CD4-positive, CD25-positive, alpha-beta regulatory T cell (primary cell): Measurements from ENCODE around the gene ZNF121. TPM values are rescaled to one million over a fixed set of nuclear protein-coding genes. Genes with fewer than 3 reads are reported as not detected.

Experiments used
- ATAC-seq, 2 donors: fragments of 150-1000 bp; cut with Tn5 transposase; one replicate each; pipeline ENCODE4 v1.10.0; 2021; ENCODE audit warnings: low read depth in 2 of 2, moderate number of reproducible peaks in 2 of 2, moderate library complexity in 1 of 2
- DNase-seq, 3 donors: peaks; one replicate each; pipeline versions ENCODE4 v3.0.0 to v3.0.0-alpha.2; 2012 to 2022; ENCODE audit warnings: mixed read lengths in 1 of 3
- H3K27ac ChIP-seq: one replicate; pipeline ENCODE4 v1.7.0; 2013; ENCODE audit warnings: mild to moderate bottlenecking, low read length; ENCODE audit not compliant: insufficient read depth, poor library complexity, severe bottlenecking
- H3K27me3 ChIP-seq: one replicate; pipeline ENCODE4 v1.7.0; 2013; ENCODE audit warnings: low read length; ENCODE audit not compliant: control insufficient read depth, insufficient read depth
- H3K36me3 ChIP-seq: one replicate; pipeline ENCODE4 v1.7.0; 2013; ENCODE audit warnings: mild to moderate bottlenecking, low read length, moderate library complexity; ENCODE audit not compliant: control insufficient read depth, insufficient read depth
- H3K4me1 ChIP-seq: 2 replicates; pipeline ENCODE4 v1.7.0; 2013; ENCODE audit warnings: mild to moderate bottlenecking, low read length; ENCODE audit not compliant: insufficient read depth, control insufficient read depth, poor library complexity, severe bottlenecking
- H3K4me3 ChIP-seq: one replicate; pipeline ENCODE4 v1.7.0; 2013; ENCODE audit warnings: low read depth, mild to moderate bottlenecking, low read length, moderate library complexity
- H3K9me3 ChIP-seq, 2 experiments: 1 replicate in 1 of 2; 2 replicates in 1 of 2; pipeline ENCODE4 v1.7.0; 2013; ENCODE audit warnings: low read length in 2 of 2, mild to moderate bottlenecking in 1 of 2, moderate library complexity in 1 of 2; ENCODE audit not compliant: control insufficient read depth in 2 of 2
- H3K27ac Mint-ChIP-seq, 3 donors: one replicate each; pipeline ENCODE4 v1.8.0; 2020 to 2022; ENCODE audit warnings: mild to moderate bottlenecking in 3 of 3, mixed read lengths in 3 of 3, moderate library complexity in 2 of 3
- H3K27me3 Mint-ChIP-seq: one replicate; pipeline ENCODE4 v1.8.0; 2022; ENCODE audit warnings: mild to moderate bottlenecking, mixed read lengths
- H3K36me3 Mint-ChIP-seq: one replicate; pipeline ENCODE4 v1.8.0; 2020; ENCODE audit warnings: mixed read lengths
- H3K4me1 Mint-ChIP-seq, 4 donors: one replicate each; pipeline ENCODE4 v1.8.0; 2020 to 2022; ENCODE audit warnings: mixed read lengths in 4 of 4, mild to moderate bottlenecking in 1 of 4
- H3K4me3 Mint-ChIP-seq, 4 donors: one replicate each; pipeline ENCODE4 v1.8.0; 2020 to 2022; ENCODE audit warnings: mild to moderate bottlenecking in 4 of 4, mixed read lengths in 4 of 4, moderate library complexity in 3 of 4
- H3K9me3 Mint-ChIP-seq, 7 donors: one replicate each; pipeline ENCODE4 v1.8.0; 2020 to 2022; ENCODE audit warnings: mixed read lengths in 7 of 7, mild to moderate bottlenecking in 3 of 7, moderate library complexity in 2 of 7
- polyA plus RNA-seq, 4 donors: library from polyadenylated mRNA; unstranded; fragments of 300-500 nt; fragmentation: Illumina TruSeq; gene quantifications; one replicate each; pipeline ENCODE4 v1.2.3, GENCODE V29; 2021
- total RNA-seq: library from RNA; stranded (reverse); gene quantifications from one replicate; pipeline ENCODE4 v1.2.3, GENCODE V29; 2022

ZNF121 gene
- total RNA-seq (23.8 TPM), polyA plus RNA-seq (1 to 10 TPM; 1.6 to 5.4 (median 4.4) TPM)

DNA sequence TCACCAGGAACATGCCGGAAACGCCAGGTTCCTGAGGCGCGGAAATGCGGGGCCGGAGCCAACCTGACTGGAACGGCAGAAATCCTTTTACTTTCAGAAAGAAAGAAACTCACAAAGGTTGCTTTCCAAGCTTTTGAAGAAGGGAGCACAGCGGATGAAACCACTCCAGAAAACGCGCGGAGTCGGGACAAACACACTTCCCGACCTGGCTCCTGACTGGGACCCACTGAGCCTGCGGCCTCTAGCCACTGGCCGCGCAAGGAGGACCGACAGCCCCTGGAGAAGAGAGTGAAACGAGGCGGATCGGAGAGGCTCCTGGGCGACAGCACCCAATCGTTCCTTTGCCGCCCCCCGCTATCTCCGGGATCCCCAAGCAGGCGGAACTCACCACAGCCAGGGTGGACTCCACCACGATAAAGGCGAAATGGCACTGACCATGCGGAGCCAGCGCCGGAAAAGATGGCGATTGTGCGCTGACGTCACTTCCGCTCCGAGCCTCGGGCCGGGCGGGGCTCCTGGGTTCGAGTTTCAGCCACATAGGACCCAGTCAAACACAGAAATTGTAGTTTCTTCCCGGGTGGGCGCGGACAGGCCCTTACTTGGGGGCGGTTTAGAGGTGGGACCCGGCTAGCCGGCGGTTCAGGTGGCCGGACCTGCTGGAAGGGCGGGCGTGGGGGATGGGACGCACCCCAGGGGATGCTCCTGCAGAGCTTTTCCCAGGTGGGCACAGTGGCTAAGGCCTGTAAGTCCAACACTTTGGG lies at the start of gene ZNF121:
Gene ZNF121, minus strand, starts transcription at position 432 of the 761 bp plus-strand sequence. CDS start 16,407 bp downstream, outside the sequence.
- Mint-ChIP-seq H3K27ac (peak within 1 kb of the TSS; percentile 96 to 98 (median 97)), H3K36me3 (peaks cover 18% of the 10 kb centered on the region), H3K4me1 (peaks cover 10 to 50% (median 28%) of the 10 kb centered on the region in 4 donors), H3K27me3 (peaks cover 11% of the 10 kb centered on the region), H3K4me3 (peak within 1 kb of the TSS; percentile 96 to 100 (median 98)), H3K9me3 (peaks cover 0 to 15% (median 7%) of the 10 kb centered on the region in 7 donors)
- peak; percentile 61 to 85 (median 74) for DNase-seq
- ATAC-seq: peak; percentile 76
- Histone ChIP-seq H3K27me3 (peaks cover under 1% of the 10 kb centered on the region), H3K27ac (peak within 1 kb of the TSS; percentile 87), H3K4me1 (peaks cover 15% of the 10 kb centered on the region), H3K4me3 (peak within 1 kb of the TSS; percentile 98), H3K36me3 (peaks cover 14% of the 10 kb centered on the region), H3K9me3 (peaks cover 18 to 20% of the 10 kb centered on the region in 2 experiments)

DNA sequence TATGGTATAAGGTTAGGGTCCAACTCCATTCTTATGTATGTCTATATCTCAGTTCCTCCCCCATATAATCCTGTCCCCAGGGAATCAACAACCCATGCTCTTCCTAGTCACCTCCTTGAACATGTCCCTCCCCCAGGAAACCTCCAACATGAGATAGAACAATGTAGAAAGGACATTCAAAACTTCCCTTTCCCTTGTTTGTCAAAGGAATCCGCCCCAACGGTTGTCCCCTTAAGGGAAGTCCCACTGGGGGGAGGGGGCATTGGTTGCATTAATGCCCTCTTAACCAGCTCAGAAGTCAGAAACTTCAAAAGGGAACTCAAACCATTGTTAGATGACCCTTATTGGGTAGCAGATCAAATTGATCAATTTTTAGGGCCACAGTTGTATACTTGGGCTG lies 43.6 kb upstream of the ZNF121 start:
- ATAC-seq (no peak), DNase-seq (no peak)
- Mint-ChIP-seq H3K4me3 (no peak overlapping the region), H3K27me3 (no peaks in the 10 kb centered on the region), H3K36me3 (peaks cover 25% of the 10 kb centered on the region), H3K9me3 (peaks cover 0 to 1% (median 0%) of the 10 kb centered on the region in 7 donors), H3K27ac (no peak overlapping the region), H3K4me1 (peaks cover 4 to 8% (median 6%) of the 10 kb centered on the region in 4 donors)
- H3K4me1 ChIP-seq: no peaks in the 10 kb centered on the region
- no peaks in the 10 kb centered on the region for H3K27me3 ChIP-seq
- H3K4me3 ChIP-seq: no peak overlapping the region
- H3K9me3 ChIP-seq: no peaks in the 10 kb centered on the region
- no peaks in the 10 kb centered on the region for H3K36me3 ChIP-seq
- no peak overlapping the region for H3K27ac ChIP-seq

DNA sequence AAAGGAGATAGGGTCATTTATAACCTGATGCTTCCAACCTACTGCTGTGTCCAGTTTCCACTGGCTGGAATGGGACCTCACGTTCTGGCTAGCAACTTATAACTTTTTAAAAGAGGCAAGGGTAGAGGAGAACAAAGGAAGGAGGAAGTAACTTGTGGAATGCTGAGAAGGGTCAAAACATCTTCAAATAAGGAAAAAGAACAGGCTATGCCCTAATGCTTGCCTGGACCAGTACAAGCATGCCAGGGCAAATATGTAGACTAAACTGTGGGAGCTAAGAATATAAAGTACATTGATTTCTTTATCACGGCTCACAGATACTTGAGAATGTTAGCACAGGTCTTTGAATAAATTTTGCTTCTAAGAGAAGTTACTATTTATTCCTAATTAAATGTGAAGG lies 38.2 kb upstream of the ZNF121 start:
- ATAC-seq: no peak

DNA sequence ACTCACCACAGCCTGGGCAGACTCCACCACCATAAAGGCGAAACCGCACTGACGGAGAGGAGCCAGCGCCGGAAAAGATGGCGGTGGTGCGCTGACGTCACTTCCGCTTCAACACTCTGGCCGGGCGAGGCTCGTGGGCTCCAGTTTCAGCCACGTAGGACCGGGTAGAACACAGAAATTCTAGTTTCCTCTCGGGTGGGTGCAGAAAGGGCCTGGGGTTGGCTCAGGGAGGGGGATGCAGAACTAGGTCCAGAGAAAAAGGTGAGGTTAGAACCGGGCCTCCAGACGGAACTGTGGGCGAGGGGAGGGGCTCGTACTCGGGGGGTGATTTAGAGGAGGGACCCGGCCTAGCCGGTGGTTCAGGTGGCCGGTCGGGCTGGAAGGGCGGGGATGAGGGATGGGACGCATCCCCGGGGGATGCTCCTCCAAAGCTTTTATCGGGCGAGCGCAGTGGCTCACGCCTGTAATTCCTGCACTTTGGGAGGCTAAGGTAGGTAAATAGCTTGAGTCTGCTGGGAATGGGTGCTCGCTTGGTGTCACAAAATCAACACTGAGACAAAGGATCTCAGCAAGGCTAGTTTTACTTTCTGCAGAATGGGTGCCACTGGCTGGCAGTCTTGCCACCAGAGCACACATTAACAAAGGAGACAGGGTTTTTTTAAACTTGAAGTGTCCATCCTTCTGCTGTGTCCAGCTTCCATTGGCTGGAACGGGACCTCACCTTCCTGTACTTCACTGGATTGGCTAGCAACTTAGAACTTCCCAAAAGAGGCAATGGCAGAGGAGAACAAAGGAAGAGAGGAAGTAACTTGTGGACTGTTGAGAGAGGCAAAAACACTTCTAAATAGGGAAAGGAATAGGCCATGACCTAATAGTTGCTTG lies 37.1 kb upstream of the ZNF121 start, which contains the start of gene ZNF561:
Gene ZNF561, minus strand, starts transcription at position 77 of the 882 bp plus-strand sequence. CDS start 1,776 bp downstream, outside the sequence.
- DNase-seq: peak; percentile 84 to 92 (median 91)

More for the DNA sequence above, 38.2 kb upstream of the ZNF121 start:
- Mint-ChIP-seq H3K4me1 (peaks cover 13 to 37% (median 20%) of the 10 kb centered on the region in 4 donors), H3K9me3 (peaks cover 0 to 5% (median 0%) of the 10 kb centered on the region in 7 donors), H3K4me3 (peak overlapping the region in 3 of 4 donors; percentile 41 to 96 (median 41)), H3K36me3 (peaks cover 13% of the 10 kb centered on the region), H3K27me3 (peaks cover 10% of the 10 kb centered on the region), H3K27ac (no peak overlapping the region)
- Histone ChIP-seq H3K4me3 (no peak overlapping the region), H3K4me1 (peaks cover 17% of the 10 kb centered on the region), H3K27ac (no peak overlapping the region), H3K27me3 (no peaks in the 10 kb centered on the region), H3K9me3 (peaks cover 0 to 4% of the 10 kb centered on the region in 2 experiments), H3K36me3 (peaks cover 15% of the 10 kb centered on the region)
- DNase-seq: no peak

DNA sequence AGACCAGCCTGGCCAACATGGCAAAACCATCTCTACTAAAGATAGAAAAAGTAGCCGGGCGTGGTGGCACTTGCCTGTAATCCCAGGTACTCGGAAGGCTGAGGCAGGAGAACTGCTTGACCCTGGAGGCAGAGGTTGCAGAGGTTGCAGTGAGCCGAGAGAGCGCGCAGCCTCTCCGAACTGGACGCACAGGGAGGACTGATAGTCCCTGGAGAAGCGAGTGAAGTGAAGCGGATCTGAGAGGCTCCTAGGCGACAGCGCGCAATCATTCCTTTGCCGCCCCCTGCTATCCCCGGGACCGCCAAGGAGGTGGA lies 36.5 kb upstream of the ZNF121 start:
- Mint-ChIP-seq H3K36me3 (peaks cover 22% of the 10 kb centered on the region), H3K4me1 (peaks cover 10 to 36% (median 17%) of the 10 kb centered on the region in 4 donors), H3K4me3 (peak overlapping the region; percentile 96 to 99 (median 98)), H3K27me3 (peaks cover 10% of the 10 kb centered on the region), H3K27ac (peak overlapping the region; percentile 100), H3K9me3 (peaks cover 0 to 5% (median 3%) of the 10 kb centered on the region in 7 donors)
- ATAC-seq (no peak), DNase-seq (no peak)
- Histone ChIP-seq H3K9me3 (peaks cover 0 to 4% of the 10 kb centered on the region in 2 experiments), H3K4me1 (peaks cover 17% of the 10 kb centered on the region), H3K36me3 (peaks cover 30% of the 10 kb centered on the region), H3K27me3 (no peaks in the 10 kb centered on the region), H3K27ac (peak overlapping the region; percentile 94), H3K4me3 (peak overlapping the region; percentile 88)

More for the DNA sequence above, 37.1 kb upstream of the ZNF121 start, which contains the start of gene ZNF561:
- no peaks in the 10 kb centered on the region for H3K27me3 ChIP-seq
- peak; percentile 88 for ATAC-seq
- peaks cover 0 to 4% of the 10 kb centered on the region in 2 experiments for H3K9me3 ChIP-seq
- H3K36me3 Mint-ChIP-seq: peaks cover 20% of the 10 kb centered on the region
- H3K4me1 Mint-ChIP-seq: peaks cover 13 to 38% (median 20%) of the 10 kb centered on the region in 4 donors
- peaks cover 17% of the 10 kb centered on the region for H3K4me1 ChIP-seq
- H3K9me3 Mint-ChIP-seq: peaks cover 0 to 5% (median 3%) of the 10 kb centered on the region in 7 donors
- peak within 1 kb of the TSS; percentile 94 for H3K27ac ChIP-seq
- peak within 1 kb of the TSS; percentile 96 to 99 (median 98) for H3K4me3 Mint-ChIP-seq
- H3K27ac Mint-ChIP-seq: peak within 1 kb of the TSS; percentile 100
- H3K36me3 ChIP-seq: peaks cover 24% of the 10 kb centered on the region
- peaks cover 10% of the 10 kb centered on the region for H3K27me3 Mint-ChIP-seq
- H3K4me3 ChIP-seq: peak within 1 kb of the TSS; percentile 88

DNA sequence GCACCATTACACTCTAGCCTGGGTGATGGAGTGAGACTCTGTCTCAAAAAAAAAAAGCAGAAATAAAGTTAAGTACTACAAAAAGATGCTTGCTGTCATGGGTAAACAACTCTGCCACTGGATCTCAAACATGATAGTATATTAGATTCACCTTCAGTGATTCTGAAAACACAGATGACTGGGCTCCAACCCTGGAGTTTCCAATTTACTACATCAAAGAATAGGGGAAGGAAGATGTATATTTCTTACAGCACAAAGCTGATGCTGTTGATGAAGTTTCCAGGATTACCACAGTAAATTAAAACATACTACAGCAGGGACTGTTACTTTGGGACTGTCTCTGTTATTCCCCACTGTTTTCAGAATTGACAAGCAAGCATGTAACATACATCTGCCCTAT lies 31.5 kb upstream of the ZNF121 start:
- Mint-ChIP-seq H3K27ac (no peak overlapping the region), H3K4me1 (peaks cover 0 to 20% (median 5%) of the 10 kb centered on the region in 4 donors), H3K36me3 (peaks cover 56% of the 10 kb centered on the region), H3K4me3 (no peak overlapping the region), H3K27me3 (peaks cover under 1% of the 10 kb centered on the region), H3K9me3 (peaks cover 0 to 21% (median 1%) of the 10 kb centered on the region in 7 donors)
- peaks cover 10 to 44% of the 10 kb centered on the region in 2 experiments for H3K9me3 ChIP-seq
- ATAC-seq (no peak), DNase-seq (no peak)
- peaks cover 79% of the 10 kb centered on the region for H3K36me3 ChIP-seq
- H3K4me3 ChIP-seq: no peak overlapping the region
- no peaks in the 10 kb centered on the region for H3K27me3 ChIP-seq
- H3K4me1 ChIP-seq: peaks cover 10% of the 10 kb centered on the region
- no peak overlapping the region for H3K27ac ChIP-seq

DNA sequence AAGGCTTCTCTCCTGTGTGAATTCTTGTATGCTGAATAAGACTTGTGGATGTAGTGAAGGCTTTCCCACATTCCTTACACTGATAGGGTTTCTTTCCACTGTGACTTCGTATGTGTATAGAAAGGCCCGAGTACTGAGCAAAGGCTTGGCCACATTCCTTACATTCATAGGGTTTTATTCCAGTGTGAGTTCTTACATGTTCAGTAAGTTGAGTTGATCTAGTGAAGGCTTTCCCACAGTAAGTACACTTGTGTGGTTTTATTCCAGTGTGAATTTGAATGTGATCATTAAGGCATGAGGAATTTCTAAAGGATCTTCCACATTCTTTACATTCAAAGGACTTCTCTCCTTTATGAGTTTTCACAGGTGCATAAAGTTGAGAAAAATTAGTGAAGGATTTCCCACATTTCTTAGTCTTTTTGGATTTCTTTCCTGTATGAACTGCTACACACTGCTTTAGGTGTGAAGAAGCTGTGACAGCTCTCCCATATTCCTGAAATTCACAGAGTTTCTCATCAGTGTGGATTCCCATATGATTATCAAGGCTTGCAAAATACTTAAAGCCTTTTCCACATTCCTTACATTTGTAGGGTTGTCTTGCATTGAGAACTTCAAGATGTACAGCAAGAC lies 26.3 kb upstream of the ZNF121 start:
- Mint-ChIP-seq H3K4me3 (no peak overlapping the region), H3K27ac (no peak overlapping the region), H3K36me3 (peaks cover 64% of the 10 kb centered on the region), H3K9me3 (peaks cover 0 to 65% (median 19%) of the 10 kb centered on the region in 7 donors), H3K4me1 (peaks cover 0 to 2% (median 0%) of the 10 kb centered on the region in 4 donors), H3K27me3 (no peaks in the 10 kb centered on the region)
- no peaks in the 10 kb centered on the region for H3K27me3 ChIP-seq
- no peak for DNase-seq
- H3K4me1 ChIP-seq: no peaks in the 10 kb centered on the region
- no peak overlapping the region for H3K4me3 ChIP-seq
- H3K27ac ChIP-seq: no peak overlapping the region
- ATAC-seq: no peak
- H3K36me3 ChIP-seq: peaks cover 59% of the 10 kb centered on the region
- peaks cover 37 to 95% of the 10 kb centered on the region in 2 experiments for H3K9me3 ChIP-seq
